ENCODE data around the gene CEBPA.

DNA sequence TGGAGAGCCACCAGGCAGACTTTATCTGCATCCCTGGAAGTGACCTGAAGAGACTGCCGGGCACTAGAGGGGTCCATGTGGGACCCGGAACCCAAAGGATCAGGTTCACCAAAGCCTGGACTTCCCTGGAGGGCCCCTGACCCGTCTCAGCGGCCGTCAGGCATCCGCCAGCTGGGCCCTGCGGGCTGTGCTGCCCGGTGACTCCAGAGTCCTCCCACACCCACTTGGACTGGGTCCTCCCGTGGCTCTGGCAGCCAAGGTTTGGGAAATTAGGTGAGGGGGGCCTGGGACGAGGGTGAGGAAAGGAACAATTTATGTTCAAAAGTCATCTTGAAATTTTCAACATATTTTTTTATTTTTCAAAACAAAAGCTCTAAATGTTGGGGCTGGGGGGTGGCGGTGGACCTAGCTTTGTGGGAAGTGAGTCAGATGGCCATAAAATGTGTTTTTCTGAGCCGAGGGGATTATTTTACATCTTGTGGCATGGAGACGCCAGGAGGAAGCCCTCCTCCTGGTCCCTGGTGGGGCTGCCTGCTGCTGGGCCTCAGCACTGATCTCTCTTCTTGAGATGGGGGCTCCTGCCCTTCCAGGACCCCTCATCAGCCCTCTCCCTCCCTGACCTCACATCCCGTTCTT is 20.2 kb downstream of the CEBPA start:
- TF ChIP-seq EZH2 (IDR thresholded peaks at IDR 0.05; ENCODE audit: low read depth, unreplicated experiment) (no peak), EZH2phosphoT487 (IDR thresholded peaks at IDR 0.05; ENCODE audit: unreplicated experiment) (no peak)
- TF ChIP-seq, protein P1, sequence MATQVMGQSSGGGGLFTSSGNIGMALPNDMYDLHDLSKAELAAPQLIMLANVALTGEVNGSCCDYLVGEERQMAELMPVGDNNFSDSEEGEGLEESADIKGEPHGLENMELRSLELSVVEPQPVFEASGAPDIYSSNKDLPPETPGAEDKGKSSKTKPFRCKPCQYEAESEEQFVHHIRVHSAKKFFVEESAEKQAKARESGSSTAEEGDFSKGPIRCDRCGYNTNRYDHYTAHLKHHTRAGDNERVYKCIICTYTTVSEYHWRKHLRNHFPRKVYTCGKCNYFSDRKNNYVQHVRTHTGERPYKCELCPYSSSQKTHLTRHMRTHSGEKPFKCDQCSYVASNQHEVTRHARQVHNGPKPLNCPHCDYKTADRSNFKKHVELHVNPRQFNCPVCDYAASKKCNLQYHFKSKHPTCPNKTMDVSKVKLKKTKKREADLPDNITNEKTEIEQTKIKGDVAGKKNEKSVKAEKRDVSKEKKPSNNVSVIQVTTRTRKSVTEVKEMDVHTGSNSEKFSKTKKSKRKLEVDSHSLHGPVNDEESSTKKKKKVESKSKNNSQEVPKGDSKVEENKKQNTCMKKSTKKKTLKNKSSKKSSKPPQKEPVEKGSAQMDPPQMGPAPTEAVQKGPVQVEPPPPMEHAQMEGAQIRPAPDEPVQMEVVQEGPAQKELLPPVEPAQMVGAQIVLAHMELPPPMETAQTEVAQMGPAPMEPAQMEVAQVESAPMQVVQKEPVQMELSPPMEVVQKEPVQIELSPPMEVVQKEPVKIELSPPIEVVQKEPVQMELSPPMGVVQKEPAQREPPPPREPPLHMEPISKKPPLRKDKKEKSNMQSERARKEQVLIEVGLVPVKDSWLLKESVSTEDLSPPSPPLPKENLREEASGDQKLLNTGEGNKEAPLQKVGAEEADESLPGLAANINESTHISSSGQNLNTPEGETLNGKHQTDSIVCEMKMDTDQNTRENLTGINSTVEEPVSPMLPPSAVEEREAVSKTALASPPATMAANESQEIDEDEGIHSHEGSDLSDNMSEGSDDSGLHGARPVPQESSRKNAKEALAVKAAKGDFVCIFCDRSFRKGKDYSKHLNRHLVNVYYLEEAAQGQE (IDR thresholded peaks at IDR 0.05; ENCODE audit: unreplicated experiment) = no peak
- TF ChIP-seq, protein P2, sequence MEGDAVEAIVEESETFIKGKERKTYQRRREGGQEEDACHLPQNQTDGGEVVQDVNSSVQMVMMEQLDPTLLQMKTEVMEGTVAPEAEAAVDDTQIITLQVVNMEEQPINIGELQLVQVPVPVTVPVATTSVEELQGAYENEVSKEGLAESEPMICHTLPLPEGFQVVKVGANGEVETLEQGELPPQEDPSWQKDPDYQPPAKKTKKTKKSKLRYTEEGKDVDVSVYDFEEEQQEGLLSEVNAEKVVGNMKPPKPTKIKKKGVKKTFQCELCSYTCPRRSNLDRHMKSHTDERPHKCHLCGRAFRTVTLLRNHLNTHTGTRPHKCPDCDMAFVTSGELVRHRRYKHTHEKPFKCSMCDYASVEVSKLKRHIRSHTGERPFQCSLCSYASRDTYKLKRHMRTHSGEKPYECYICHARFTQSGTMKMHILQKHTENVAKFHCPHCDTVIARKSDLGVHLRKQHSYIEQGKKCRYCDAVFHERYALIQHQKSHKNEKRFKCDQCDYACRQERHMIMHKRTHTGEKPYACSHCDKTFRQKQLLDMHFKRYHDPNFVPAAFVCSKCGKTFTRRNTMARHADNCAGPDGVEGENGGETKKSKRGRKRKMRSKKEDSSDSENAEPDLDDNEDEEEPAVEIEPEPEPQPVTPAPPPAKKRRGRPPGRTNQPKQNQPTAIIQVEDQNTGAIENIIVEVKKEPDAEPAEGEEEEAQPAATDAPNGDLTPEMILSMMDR (conservative IDR thresholded peaks at IDR 0.05; ENCODE audit: low read depth in 2 of 2) = no peak

Data from GM23338 (cell line).